Tongue (tissue), 2 donors: ENCODE data around the gene RPL3. TPM values are rescaled to one million over a fixed set of nuclear protein-coding genes. Genes with fewer than 3 reads are reported as not detected.
A peak's percentile ranks its signal among the peaks of the same experiment; 100 is the strongest.
"Not testable (repeated sequence)": the region's sequence is repeated elsewhere in the genome, so short reads cannot be mapped to it uniquely, and the experiment has no call there.

Experiments
- DNase-seq: peaks from one replicate; pipeline ENCODE4 v3.0.0-alpha.2; 2015
- total RNA-seq: library from RNA; depleted of rRNA; stranded (reverse); fragments of >200 nt; gene quantifications from one replicate; pipeline ENCODE4 v1.2.3, GENCODE V29; 2014

RPL3 gene
- total RNA-seq, 1 donor from 2014 or later: 2,266 TPM

DNA sequence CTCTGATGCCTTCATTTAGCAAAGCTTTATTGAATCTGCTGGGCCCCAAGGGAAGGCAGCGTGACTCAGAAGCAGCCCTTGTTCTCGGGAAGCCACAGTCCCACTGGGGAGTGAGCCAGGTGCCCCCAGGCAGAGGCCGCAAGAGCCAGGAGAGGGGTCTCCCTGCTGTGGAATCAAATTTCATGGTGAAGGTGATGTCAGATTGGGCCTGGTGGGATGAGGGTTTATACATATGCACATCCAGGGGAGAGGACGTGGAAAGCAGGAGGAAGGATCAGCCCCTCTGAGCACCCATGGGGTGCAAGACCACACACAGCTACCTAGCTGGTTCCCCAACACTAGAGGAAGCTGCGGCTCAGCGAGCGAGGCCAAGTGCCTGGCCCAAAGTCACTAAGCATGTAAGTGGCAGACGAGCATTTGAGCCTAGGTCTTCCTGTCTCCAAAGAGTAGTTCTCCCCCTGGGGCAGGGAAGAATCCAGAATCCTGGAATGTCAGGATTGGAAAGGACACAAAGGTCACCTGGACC is 32.3 kb upstream of the RPL3 start:
- DNase-seq: no peak

GRCh38 chr22:39350757-39351688 is 31.6 kb upstream of the RPL3 start:
- no peak for DNase-seq

- DNase-seq: no peak
These were observed 30.7 kb upstream of the RPL3 start, which contains the start of gene SYNGR1 for GRCh38 chr22:39349967-39350726. Gene SYNGR1, plus strand, starts transcription at chr22:39349991. Its CDS starts 20 bp downstream, at chr22:39350011.

- peak; percentile 71 for DNase-seq
These were observed 30.1 kb upstream of the RPL3 start for GRCh38 chr22:39349506-39349966.

GRCh38 chr22:39348909-39349505 is 29.6 kb upstream of the RPL3 start:
- DNase-seq: peak; percentile 58

GRCh38 chr22:39345231-39345630 is 25.8 kb upstream of the RPL3 start:
- no peak for DNase-seq

GRCh38 chr22:39344046-39344390 is 24.6 kb upstream of the RPL3 start:
- DNase-seq: no peak

DNA sequence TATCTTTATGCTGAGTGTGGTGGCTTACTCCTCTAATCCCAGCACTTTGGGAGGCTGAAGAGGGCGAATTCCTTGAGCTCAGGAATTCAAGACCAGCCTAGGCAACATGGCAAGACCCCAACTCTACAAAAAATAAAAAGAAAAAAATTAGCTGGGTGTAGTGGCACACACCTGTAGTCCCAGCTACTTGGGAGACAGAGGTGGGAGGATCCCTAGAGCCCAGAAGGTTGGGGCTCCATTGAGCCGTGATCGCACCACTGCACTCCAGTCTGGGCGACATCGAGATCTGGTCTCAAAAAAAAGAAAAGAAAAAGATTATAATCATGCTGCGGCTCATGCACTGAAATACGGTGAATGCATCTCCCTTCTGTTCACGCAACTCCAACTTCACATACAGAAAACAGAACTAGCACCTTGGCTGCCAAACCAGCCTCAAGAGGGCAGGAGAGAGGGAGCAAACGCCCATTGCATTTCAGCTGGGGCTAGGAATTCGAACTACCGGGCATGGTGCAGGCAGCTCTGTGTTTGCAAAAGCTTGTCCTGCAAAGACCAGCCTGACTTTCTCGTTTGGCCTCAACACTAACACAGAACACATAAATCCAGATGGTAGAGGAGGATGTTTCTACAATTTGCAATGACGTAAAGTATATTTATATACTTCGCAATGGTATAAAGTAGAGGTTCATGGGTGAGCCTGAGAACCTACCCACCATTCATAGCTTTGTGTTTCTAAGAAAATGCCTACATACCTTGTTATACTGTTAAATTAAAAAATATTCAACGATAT is 24.0 kb upstream of the RPL3 start:
- DNase-seq: peak; percentile 81

GRCh38 chr22:39341179-39341578 is 21.8 kb upstream of the RPL3 start:
- DNase-seq: no peak

GRCh38 chr22:39339775-39340174 is 20.4 kb upstream of the RPL3 start:
- DNase-seq: not testable (repeated sequence)

GRCh38 chr22:39336411-39336810 is 17.0 kb upstream of the RPL3 start:
- DNase-seq: no peak

- DNase-seq: no peak
These were observed 13.1 kb upstream of the RPL3 start for GRCh38 chr22:39332441-39333064.

DNA sequence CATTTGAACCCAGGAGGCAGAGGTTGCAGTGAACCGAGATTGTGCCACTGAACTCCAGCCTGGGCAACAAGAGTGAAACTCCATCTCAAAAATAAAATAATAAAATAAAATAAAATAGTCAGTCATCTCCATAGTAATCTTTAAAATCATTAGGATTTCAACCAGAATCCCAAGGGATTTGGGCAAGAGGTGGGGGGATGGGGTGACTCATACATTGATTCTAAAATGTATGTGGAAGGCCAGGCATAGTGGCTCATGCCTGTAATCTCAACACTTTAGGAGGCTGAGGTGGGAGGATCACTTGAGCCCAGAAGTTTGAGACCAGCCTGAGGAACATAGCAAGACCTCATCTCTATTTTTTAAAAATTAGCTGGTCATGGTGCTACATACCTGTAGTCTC is 11.1 kb upstream of the RPL3 start:
- DNase-seq: not testable (repeated sequence)

DNA sequence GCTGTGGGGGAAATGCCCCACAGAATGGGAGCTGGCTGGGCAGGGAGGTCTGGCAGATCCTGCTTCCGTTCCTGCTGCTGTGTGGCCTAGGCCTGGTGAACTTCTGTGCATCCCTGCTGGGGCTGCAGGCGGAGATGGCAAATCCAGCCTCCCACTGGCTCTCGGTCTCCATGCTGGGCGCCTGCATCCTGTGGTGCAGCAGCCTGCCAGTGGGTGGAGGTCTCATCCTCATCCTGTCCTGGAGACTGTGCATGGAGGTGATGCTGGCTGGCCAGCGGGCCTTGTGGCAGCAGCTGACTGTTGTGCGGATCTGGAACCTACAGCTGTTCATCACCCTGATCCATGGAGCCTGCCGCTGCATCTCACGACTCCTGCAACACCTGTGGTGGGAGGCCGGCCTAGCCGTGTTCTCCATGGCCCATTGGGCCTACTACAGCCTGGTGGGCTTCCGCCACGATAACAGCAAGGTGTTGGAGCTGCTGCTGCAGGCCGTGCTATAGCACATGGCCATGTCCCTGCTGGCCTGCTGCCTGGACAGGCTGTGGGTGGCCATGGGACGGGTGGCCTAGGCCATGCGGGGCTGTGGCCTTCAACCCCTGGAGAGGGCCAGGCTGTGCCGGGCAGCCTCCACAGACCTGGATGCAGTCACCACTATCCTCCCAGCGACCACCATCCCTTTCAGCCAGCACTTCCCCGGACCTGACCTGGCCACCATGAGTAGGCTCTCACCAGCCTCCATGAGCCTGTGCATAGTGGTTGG is 8.8 kb upstream of the RPL3 start:
- no peak for DNase-seq

DNA sequence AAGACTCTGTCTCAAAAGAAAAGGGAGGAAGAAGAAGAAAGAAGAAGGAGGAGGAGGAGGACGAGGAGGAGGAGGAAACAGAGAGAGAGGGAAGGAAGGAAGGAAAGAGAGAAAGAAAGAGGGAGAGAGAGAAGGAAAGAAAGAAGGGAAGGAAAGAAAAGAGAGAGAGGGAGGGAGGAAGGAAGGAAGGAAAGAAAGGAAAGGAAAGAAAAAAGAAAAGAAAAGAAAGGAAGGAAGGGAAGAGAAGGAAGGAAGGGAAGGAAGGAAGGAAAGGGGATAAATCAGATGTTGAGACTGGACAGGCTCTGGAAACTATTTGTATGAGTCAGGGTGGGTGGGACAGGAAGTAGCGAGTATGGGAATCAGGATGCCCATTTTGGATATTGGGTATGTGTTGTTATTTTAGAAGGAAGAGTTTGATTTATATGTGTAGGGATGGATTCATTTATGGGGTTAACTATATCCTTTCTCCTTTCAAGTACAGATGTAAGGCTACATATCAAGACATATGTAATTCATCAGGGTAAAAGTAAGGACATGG is 6.0 kb upstream of the RPL3 start:
- DNase-seq: no peak

- not testable (repeated sequence) for DNase-seq
These were observed 1.2 kb upstream of the RPL3 start for GRCh38 chr22:39320616-39321029.

GRCh38 chr22:39318507-39319283 is 728 bp downstream of the RPL3 start:
- DNase-seq: no peak

GRCh38 chr22:39317775-39318506 is 1.5 kb downstream of the RPL3 start:
- no peak for DNase-seq
